DMS53 (cell line): ENCODE results near the gene TOMM20L.

ENCODE experiments used
- DNase-seq: peaks from one replicate; lab custom pipeline; 2025; lab: John Stamatoyannopoulos, UW

Gene TOMM20L

DNA sequence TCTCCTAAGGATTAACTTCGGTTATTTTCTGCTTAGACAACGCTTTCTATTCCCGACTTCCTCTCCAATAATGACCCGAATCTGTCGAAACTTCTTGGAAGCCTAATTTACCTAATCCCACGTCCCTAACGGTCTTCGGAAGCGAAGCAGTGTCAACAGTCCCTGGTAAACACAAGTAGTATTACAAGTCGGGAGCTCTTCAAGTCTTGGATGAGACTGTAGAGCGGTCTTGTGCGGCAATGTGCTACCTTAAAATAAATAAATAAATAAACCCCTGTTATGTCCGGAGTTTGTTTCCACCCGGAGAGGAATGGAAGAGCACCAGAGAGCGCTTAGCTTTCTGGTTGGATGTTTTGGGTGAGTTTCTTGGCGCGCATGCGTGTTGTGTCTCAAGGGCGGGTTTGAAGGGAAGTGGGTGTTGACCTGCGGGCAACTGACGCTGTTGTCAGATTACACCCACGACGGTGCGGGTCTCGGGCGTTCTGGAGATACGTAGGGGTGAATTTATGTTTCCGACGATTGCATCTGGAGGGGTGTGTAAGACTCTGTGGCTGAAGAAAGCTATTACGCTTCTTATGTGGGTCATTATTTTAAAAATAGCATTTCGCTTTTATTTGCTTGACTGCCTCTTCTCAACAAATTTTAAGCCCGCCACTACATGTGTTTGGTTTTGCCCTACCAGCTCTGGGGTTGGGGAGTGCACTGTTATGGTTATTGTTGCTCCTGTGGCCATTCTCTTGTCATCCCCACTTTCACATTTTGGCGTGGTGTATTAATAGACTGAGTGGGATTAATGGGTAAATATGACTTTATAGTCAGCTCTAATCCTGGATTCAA is 31.8 kb downstream of the TOMM20L start, which contains the start of the genes KIAA0586 and TIMM9:
Gene KIAA0586 (plus strand): TSS at position 439 of the 837 bp plus-strand sequence. CDS start 546 bp downstream, outside the sequence.
Gene TIMM9 (minus strand): TSS at position 251 of the 837 bp plus-strand sequence. CDS start 15,586 bp downstream, outside the sequence.
- DNase-seq = peak; percentile 97

DNA sequence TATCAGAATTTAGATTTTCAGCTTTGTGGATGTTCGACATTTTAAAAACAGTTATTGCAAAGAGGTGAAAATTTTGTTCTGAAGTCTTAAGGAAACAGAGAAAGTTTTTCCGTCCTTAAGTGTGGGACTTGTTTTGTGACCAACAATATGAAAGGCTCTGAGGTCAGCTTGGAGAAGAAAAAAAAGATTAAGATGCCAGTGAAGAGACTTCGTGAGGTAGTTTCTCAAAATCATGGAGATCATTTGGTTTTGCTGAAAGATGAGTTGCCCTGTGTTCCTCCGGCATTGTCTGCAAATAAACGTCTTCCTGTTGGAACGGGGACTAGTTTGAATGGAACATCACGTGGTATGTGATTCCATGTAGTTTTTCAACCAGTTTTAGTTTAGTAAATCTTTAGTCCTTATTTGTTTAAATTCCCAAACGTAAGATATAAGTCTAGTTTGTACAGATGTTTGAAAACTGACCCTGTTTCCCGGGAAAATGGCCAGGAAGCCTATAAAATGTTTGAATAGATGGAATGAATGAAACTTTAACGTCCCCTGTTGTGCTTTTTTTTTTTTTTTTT is 32.5 kb downstream of the TOMM20L start:
- peak; percentile 68 for DNase-seq

DNA sequence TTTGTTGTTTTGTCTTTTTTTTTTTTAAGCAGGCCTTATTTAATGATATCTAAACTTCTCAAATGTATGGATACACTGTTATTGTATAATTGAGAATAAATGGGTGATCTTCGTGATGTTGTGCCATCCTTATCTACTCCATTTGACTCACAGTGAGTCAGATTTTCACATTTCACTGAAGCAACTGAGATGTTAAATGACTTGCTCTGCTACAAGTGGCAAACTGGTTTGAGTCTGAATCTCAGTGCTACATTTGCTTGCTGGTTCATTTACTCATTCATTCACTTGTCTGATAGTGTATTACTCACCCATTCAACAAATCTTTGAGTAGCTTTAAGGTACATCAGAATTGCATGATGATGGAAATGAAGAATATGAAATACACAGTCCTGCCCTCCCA is 34.4 kb downstream of the TOMM20L start:
- no peak for DNase-seq

DNA sequence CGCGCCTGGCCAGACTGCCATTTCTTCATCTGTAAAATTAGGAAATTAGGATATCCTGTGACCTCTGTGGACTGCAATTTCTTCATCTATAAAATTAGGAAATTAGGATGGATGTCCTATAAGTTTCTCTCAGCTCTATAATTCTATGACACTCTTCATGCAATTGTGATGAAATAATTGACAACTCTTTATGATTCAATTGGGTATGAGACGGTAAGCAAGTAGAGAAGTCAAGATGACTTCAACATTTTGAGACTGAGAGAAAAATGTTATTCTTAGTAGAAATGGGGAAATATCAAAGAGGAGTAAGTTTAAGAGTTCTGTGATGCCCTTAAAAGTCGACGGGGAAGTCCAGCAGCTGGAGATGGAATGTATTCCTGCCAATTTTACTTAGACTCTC is 43.7 kb downstream of the TOMM20L start:
- no peak for DNase-seq

DNA sequence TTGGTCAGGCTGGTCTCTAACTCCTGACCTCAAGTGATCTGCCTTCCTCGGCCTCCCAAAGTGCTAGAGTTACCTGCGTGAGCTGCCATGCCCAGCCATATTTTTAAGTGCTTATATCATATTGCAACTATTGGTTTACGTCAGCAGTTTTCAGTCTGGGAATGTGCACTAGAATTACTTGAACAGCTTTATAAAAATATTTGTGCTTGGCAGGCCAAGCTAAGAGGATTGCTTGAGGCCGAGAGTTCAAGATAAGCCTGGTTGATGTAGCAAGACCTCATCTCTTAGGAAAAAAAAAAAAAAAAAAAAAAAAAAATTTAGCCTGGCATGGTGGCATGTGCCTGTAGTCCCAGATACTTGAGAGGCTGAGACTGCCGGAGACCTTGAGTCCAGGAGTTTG is 48.9 kb downstream of the TOMM20L start:
- no peak for DNase-seq

DNA sequence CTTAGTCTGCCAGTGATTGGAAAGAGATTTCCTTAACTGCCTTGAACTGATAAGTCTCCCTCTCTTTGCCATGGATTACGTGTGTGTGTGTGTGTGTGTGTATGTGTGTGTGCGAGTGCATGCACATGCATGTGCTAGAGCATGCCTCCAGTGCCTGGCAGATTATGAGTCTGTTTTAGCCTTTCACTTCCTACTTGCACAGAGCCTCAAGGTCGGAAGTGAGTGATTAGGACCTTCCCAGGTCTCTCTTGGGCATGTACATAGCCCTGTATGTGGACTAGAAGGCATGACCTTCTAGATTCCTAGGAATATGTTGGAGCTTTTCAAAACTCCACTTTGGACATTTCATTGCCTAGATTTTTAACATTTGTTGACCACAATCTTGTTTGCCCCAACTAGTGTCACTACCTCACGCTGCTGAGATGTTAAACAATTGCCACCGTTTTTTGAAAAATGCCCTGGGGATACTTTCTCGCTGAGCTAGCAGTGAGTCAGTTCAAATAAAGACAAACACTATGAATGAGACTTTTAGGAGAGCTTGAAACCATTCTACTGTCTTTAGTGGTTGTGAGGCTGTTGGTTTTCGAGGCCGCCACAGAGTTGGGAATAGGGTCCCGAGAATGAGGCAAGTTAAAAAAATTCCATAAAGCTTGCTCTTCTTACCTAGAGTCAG is 60.0 kb downstream of the TOMM20L start:
- no peak for DNase-seq
